K562 (cell line): ENCODE results near the gene C1QL2. TPM values are rescaled to one million over a fixed set of nuclear protein-coding genes. Genes with fewer than 3 reads are reported as not detected.

ENCODE experiments used
- ATAC-seq: fragments of 200-7000 bp; cut with Tn5 transposase; 3 replicates; pipeline ENCODE4 v1.9.1; 2020; ENCODE audit warnings: moderate library complexity
- BruUV-seq: library from RNA; stranded (reverse); fragments of 400-500 nt; replicated peaks from 2 replicates; lab custom pipeline; 2021; lab: Mats Ljungman, UMichigan
- CTCF ChIA-PET: fragments of 300-600 bp; formaldehyde crosslinking; extraction: SDS; loops from one replicate; lab custom pipeline; 2021; ENCODE audit warnings: low intra/inter-chr PET ratio; lab: Yijun Ruan, JAX
- POLR2A ChIA-PET: fragments of 300-600, 350-650 bp; sonication (Branson Sonifier 250); formaldehyde crosslinking; extraction: SDS; loops from one replicate; lab custom pipeline; 2021; ENCODE audit warnings: antibody characterized with exemption, inconsistent platforms; lab: Yijun Ruan, JAX
- DNase-seq, 4 experiments: peaks; one replicate each; pipeline versions ENCODE4 v3.0.0 to v3.0.0-alpha.2; 2011 to 2018; ENCODE audit warnings: low spot score in 3 of 4, mixed read lengths in 3 of 4; ENCODE audit errors: extremely low read depth in 1 of 4
- FAIRE-seq: peaks from 2 replicates; lab custom pipeline; 2011; peaks lifted over from hg19 to GRCh38; lab: Jason Lieb, UNC
- H2AFZ ChIP-seq: 2 replicates; pipeline ENCODE4 v1.6.0; 2011; ENCODE audit warnings: low read depth, low read length, control low read depth, inconsistent platforms
- H3K27ac ChIP-seq: fragments of 200-600 bp; 3 replicates; pipeline ENCODE4 v1.8.0; 2011; ENCODE audit warnings: low read depth, mild to moderate bottlenecking, control low read depth, inconsistent platforms, low read length, moderate library complexity, mixed read lengths; ENCODE audit errors: extremely low read depth
- H3K27me3 ChIP-seq, 2 experiments: fragments of 300-600 bp in 1 of 2; 2 replicates in 1 of 2; 3 replicates in 1 of 2; pipeline versions ENCODE4 v1.6.0 to v1.8.0; 2011; ENCODE audit warnings: inconsistent platforms in 2 of 2, low read length in 2 of 2, mild to moderate bottlenecking in 1 of 2, mixed read lengths in 1 of 2, moderate library complexity in 1 of 2; ENCODE audit not compliant: control insufficient read depth in 2 of 2, insufficient read depth in 2 of 2
- H3K36me3 ChIP-seq: fragments of 300-600 bp; 3 replicates; pipeline ENCODE4 v1.8.0; 2011; ENCODE audit warnings: mild to moderate bottlenecking, low read length, inconsistent platforms; ENCODE audit not compliant: control insufficient read depth, insufficient read depth
- H3K4me1 ChIP-seq, 2 experiments: fragments of 200-600 bp in 1 of 2; replicated peaks in 1 of 2; 2 replicates in 1 of 2; 3 replicates in 1 of 2; pipeline versions ENCODE4 v1.5.1 to v1.8.0; 2011; ENCODE audit warnings: inconsistent platforms in 2 of 2, low read length in 2 of 2, mild to moderate bottlenecking in 1 of 2, mixed read lengths in 1 of 2, moderate library complexity in 1 of 2; ENCODE audit not compliant: control insufficient read depth in 2 of 2, insufficient read depth in 2 of 2
- H3K4me2 ChIP-seq: 2 replicates; pipeline ENCODE4 v1.6.1; 2011; ENCODE audit warnings: low read length, control low read depth, inconsistent platforms, mixed read lengths; ENCODE audit not compliant: insufficient read depth
- H3K4me3 ChIP-seq: fragments of 200-600 bp; sonication (generic), shearing (Covaris generic); 2 replicates; pipeline ENCODE4 v1.5.1; 2016; ENCODE audit warnings: control low read depth, inconsistent platforms
- H3K79me2 ChIP-seq: fragments of 200-600 bp; 3 replicates; pipeline ENCODE4 v1.8.0; 2011; ENCODE audit warnings: low read length, inconsistent platforms; ENCODE audit not compliant: control insufficient read depth, insufficient read depth
- H3K9ac ChIP-seq, 2 experiments: 2 replicates each; pipeline versions ENCODE4 v1.6.0 to v1.6.1; 2011; ENCODE audit warnings: low read depth in 2 of 2, low read length in 2 of 2, control low read depth in 1 of 2, inconsistent platforms in 1 of 2, mild to moderate bottlenecking in 1 of 2, mixed read lengths in 1 of 2; ENCODE audit not compliant: insufficient read depth in 1 of 2
- H3K9me1 ChIP-seq: one replicate; pipeline ENCODE4 v1.6.0; 2011; ENCODE audit warnings: inconsistent platforms, mild to moderate bottlenecking, low read length, moderate library complexity; ENCODE audit not compliant: control insufficient read depth, insufficient read depth
- H3K9me3 ChIP-seq: replicated peaks from 2 replicates; pipeline ENCODE4 v1.5.1; 2011; ENCODE audit warnings: low read depth, low read length, inconsistent platforms; ENCODE audit not compliant: control insufficient read depth, insufficient read depth
- H4K20me1 ChIP-seq: replicated peaks from 2 replicates; pipeline ENCODE4 v1.6.1; 2011; ENCODE audit warnings: low read length, inconsistent platforms, mixed read lengths; ENCODE audit not compliant: control insufficient read depth, insufficient read depth
- FOXK2 ChIP-seq, 2 experiments: fragments of 450-650 bp; IDR thresholded peaks in 1 of 2; conservative IDR thresholded peaks in 1 of 2; 2 replicates each; pipeline ENCODE4 v1.6.1; 2016; ENCODE audit warnings: low read depth in 2 of 2, mild to moderate bottlenecking in 1 of 2
- FOXM1 ChIP-seq, 2 experiments: fragments of 450-650 bp in 1 of 2; sonication (generic) in 1 of 2; formaldehyde crosslinking in 1 of 2; IDR thresholded peaks; 2 replicates each; pipeline versions ENCODE4 v1.6.1 to v1.9.0; 2017 to 2022; ENCODE audit warnings: low read depth in 2 of 2, mild to moderate bottlenecking in 2 of 2, missing genetic modification reagents in 1 of 2, moderate library complexity in 1 of 2
- MEIS2 ChIP-seq: fragments of 450-650 bp; IDR thresholded peaks from 2 replicates; pipeline ENCODE4 v1.6.1; 2014; ENCODE audit warnings: mild to moderate bottlenecking; ENCODE audit not compliant: partially characterized antibody
- MYBL2 ChIP-seq, 2 experiments: fragments of 450-650 bp in 1 of 2; sonication (generic) in 1 of 2; formaldehyde crosslinking in 1 of 2; IDR thresholded peaks; 2 replicates each; pipeline versions ENCODE4 v1.6.1 to v1.8.1; 2017 to 2022; ENCODE audit warnings: borderline replicate concordance in 1 of 2, inconsistent platforms in 1 of 2, low read depth in 1 of 2, mild to moderate bottlenecking in 1 of 2, missing genetic modification reagents in 1 of 2, moderate library complexity in 1 of 2
- PYGO2 ChIP-seq: fragments of 450-650 bp; IDR thresholded peaks from 2 replicates; pipeline ENCODE4 v1.6.1; 2016; ENCODE audit warnings: mild to moderate bottlenecking, missing genetic modification characterization, moderate library complexity, missing compliant biosample characterization
- SOX6 ChIP-seq: fragments of 450-650 bp; IDR thresholded peaks from 2 replicates; pipeline ENCODE4 v1.6.1; 2014; ENCODE audit warnings: mild to moderate bottlenecking
- WGBS: fragments of 100-300 bp; shearing (Covaris generic); methylation state at CpG from one replicate; pipeline ENCODE4 v1.1.6; 2016; ENCODE audit warnings: low coverage, mixed read lengths; ENCODE audit not compliant: insufficient coverage; ENCODE audit errors: missing lambda C conversion rate; 5-methylcytosine and 5-hydroxymethylcytosine counted together
- in situ Hi-C: fragments of 300-500 bp; cut with MboI; formaldehyde crosslinking; loops from 4 replicates; pipeline ENCODE4 v1.15.0; 2018; ENCODE audit warnings: inconsistent platforms, mixed read lengths
- intact Hi-C: fragments of 100-400 bp; cut with micrococcal nuclease; formaldehyde crosslinking; loops from 2 replicates; pipeline ENCODE4 v1.14.2; 2022
- polyA plus RNA-seq, 8 experiments: library from polyadenylated mRNA; depleted of rRNA in 4 of 8; stranded (reverse) in 5 of 8; unstranded in 3 of 8; fragments of >200 nt; fragmentation: Nextera tagmentation in 2 of 8; fragmentation: Illumina TruSeq in 1 of 8; extraction: Ambion mirVana in 2 of 8; extraction: Trizol in 1 of 8; gene quantifications; 2 replicates each; pipeline versions ENCODE4 v1.2.1 to v1.2.3, GENCODE V29; 2011 to 2014; ENCODE audit warnings: inconsistent platforms in 1 of 8, missing spikeins in 1 of 8
- total RNA-seq, 7 experiments: library from RNA; depleted of rRNA in 6 of 7; stranded (reverse); fragments of >200 nt in 6 of 7; fragmentation: Illumina TruSeq in 2 of 7; extraction: Trizol in 2 of 7; gene quantifications; 2 replicates each; pipeline versions ENCODE4 v1.2.1 to v1.2.3, GENCODE V29; 2011 to 2021; ENCODE audit warnings: low replicate concordance in 1 of 7
- TF ChIP-seq, protein P1 (sequence below): fragments of 450-650 bp; IDR thresholded peaks from 2 replicates; pipeline ENCODE4 v1.6.1; 2016
- TF ChIP-seq, protein P2 (sequence below), 2 experiments: IDR thresholded peaks in 1 of 2; conservative IDR thresholded peaks in 1 of 2; 2 replicates each; pipeline ENCODE4 v1.6.1; 2016; ENCODE audit warnings: low read depth in 2 of 2, mild to moderate bottlenecking in 1 of 2, missing compliant biosample characterization in 1 of 2, missing genetic modification characterization in 1 of 2, moderate library complexity in 1 of 2
- TF ChIP-seq, protein P3 (sequence below), 2 experiments: fragments of 450-650 bp; IDR thresholded peaks; 2 replicates each; pipeline ENCODE4 v1.6.1; 2016

The C1QL2 gene
- total and polyA plus RNA-seq, 9 of the 15 experiments (the other 6 are each of a cell fraction or from before 2014, with no cell fraction given): not detected

DNA sequence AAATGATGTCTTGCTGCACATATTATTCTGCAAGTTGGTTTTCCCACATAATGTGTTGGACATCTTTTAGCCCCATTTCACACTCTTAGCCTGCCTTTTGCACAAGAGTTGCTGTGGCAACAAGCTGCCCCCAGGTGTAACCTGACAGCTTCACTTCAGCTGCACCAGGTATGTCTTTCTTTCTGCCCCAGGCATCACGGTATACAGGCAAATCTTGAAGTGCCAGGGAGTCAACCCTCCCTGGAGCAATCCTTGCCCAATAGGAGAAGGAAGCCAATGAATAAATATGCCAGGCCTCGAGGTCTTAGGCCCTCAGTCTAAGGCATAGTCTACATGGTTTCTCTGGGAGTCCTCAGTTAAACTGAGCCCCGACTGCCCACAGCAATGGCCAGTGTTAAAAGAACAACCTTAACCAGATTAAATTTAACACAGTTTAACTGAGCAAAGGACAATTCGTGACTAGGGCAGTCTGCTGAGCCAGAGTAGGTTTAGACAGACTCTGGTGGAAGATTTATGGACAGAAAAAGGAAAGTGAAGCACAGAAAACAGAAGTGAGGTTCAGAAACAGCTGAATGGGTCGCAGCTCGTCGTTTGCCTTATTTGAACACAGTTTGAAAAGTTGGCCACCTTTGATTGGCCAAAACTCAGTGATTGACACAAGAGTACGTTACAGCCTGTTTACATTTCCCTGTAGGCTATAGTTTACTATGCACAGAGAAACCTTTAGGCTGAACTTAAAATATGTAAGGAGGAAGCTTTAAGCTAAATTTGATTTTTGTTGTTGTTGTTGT lies 32.0 kb upstream of the C1QL2 start:
- FAIRE-seq: no peak
- POLR2A ChIA-PET: interaction anchor here (1.1 kb wide), 1 partner anchor 12 kb away, joined by 4 read pairs; no protein-coding TSS in a partner anchor
- no peak for DNase-seq
- TF ChIP-seq FOXK2 (conservative IDR thresholded peaks at IDR 0.05 in 1 of 2, IDR thresholded peaks at IDR 0.05 in 1 of 2; ENCODE audit: low read depth in 2 of 2): peak in 1 of 2 experiments; percentile 50; a peak in 1 of 4 replicates
- TF ChIP-seq, protein P1, sequence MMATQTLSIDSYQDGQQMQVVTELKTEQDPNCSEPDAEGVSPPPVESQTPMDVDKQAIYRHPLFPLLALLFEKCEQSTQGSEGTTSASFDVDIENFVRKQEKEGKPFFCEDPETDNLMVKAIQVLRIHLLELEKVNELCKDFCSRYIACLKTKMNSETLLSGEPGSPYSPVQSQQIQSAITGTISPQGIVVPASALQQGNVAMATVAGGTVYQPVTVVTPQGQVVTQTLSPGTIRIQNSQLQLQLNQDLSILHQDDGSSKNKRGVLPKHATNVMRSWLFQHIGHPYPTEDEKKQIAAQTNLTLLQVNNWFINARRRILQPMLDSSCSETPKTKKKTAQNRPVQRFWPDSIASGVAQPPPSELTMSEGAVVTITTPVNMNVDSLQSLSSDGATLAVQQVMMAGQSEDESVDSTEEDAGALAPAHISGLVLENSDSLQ: peak; percentile 92
- no peak for TF ChIP-seq SOX6
- TF ChIP-seq MYBL2 (IDR thresholded peaks at IDR 0.05; ENCODE audit: low read depth): peak; percentile 70
- no peak for TF ChIP-seq MYBL2 (CRISPR knock-in tag; IDR thresholded peaks at IDR 0.05; ENCODE audit: borderline replicate concordance)
- TF ChIP-seq PYGO2: no peak
- TF ChIP-seq FOXM1 (IDR thresholded peaks at IDR 0.05; ENCODE audit: low read depth): peak; percentile 65
- TF ChIP-seq FOXM1 (CRISPR knock-in tag; IDR thresholded peaks at IDR 0.05; ENCODE audit: low read depth): no peak
- TF ChIP-seq, protein P2, sequence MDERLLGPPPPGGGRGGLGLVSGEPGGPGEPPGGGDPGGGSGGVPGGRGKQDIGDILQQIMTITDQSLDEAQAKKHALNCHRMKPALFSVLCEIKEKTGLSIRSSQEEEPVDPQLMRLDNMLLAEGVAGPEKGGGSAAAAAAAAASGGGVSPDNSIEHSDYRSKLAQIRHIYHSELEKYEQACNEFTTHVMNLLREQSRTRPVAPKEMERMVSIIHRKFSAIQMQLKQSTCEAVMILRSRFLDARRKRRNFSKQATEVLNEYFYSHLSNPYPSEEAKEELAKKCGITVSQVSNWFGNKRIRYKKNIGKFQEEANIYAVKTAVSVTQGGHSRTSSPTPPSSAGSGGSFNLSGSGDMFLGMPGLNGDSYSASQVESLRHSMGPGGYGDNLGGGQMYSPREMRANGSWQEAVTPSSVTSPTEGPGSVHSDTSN (CRISPR knock-in tag; IDR thresholded peaks at IDR 0.05; ENCODE audit: low read depth): no peak
- TF ChIP-seq, protein P2 (tag; conservative IDR thresholded peaks at IDR 0.05; ENCODE audit: low read depth): peak; percentile 61
- TF ChIP-seq MEIS2: peak; percentile 12
- TF ChIP-seq, protein P3, sequence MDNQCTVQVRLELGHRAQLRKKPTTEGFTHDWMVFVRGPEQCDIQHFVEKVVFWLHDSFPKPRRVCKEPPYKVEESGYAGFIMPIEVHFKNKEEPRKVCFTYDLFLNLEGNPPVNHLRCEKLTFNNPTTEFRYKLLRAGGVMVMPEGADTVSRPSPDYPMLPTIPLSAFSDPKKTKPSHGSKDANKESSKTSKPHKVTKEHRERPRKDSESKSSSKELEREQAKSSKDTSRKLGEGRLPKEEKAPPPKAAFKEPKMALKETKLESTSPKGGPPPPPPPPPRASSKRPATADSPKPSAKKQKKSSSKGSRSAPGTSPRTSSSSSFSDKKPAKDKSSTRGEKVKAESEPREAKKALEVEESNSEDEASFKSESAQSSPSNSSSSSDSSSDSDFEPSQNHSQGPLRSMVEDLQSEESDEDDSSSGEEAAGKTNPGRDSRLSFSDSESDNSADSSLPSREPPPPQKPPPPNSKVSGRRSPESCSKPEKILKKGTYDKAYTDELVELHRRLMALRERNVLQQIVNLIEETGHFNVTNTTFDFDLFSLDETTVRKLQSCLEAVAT (IDR thresholded peaks at IDR 0.05): no peak
- no peak overlapping the region for H3K4me3 ChIP-seq
- no TSS peak for BruUV-seq
- no peak for ATAC-seq
- 2% methylated on average over 8 of the region's 8 CpGs for WGBS
- no peaks in the 10 kb centered on the region; the same call in 1 of the 2 replicates for H3K9me3 ChIP-seq
- H3K36me3 ChIP-seq: no peaks in the 10 kb centered on the region
- peaks cover 0 to 14% of the 10 kb centered on the region in 2 experiments; a peak in 2 of 5 replicates for H3K27me3 ChIP-seq
- H4K20me1 ChIP-seq: no peaks in the 10 kb centered on the region
- no peaks in the 10 kb centered on the region for H3K4me1 ChIP-seq
- H3K79me2 ChIP-seq: no peaks in the 10 kb centered on the region
- no peak overlapping the region for H3K4me2 ChIP-seq
- intact Hi-C loops (no loop called here), in situ Hi-C loops (no loop called here)
- no peak overlapping the region for H2AFZ ChIP-seq
- H3K9me1 ChIP-seq: no peaks in the 10 kb centered on the region
- H3K27ac ChIP-seq: no peak overlapping the region
- CTCF ChIA-PET: no interaction called here
- H3K9ac ChIP-seq: no peak overlapping the region
